T-helper 2 cell treated with Interferon-gamma antibody and Interleukin-4, amounts not matched to agents 5 μg/mL and 100 μg/mL, for 36 hours (primary cell): Measurements from ENCODE around the gene UBAP1.
"Not testable (repeated sequence)": the region's sequence is repeated elsewhere in the genome, so short reads cannot be mapped to it uniquely, and the experiment has no call there.

Source experiments
- DNase-seq: peaks from one replicate; pipeline ENCODE4 v3.0.0; 2021; ENCODE audit warnings: low spot score
- H3K27ac Mint-ChIP-seq: one replicate; pipeline ENCODE4 v1.8.0; 2021; ENCODE audit warnings: mild to moderate bottlenecking, mixed read lengths
- H3K27me3 Mint-ChIP-seq: one replicate; pipeline ENCODE4 v1.8.0; 2021; ENCODE audit warnings: low read depth, mixed read lengths
- H3K36me3 Mint-ChIP-seq: one replicate; pipeline ENCODE4 v1.8.0; 2021; ENCODE audit warnings: low read depth, mixed read lengths
- H3K4me1 Mint-ChIP-seq: one replicate; pipeline ENCODE4 v1.8.0; 2021; ENCODE audit warnings: low read depth, mixed read lengths
- H3K4me3 Mint-ChIP-seq: one replicate; pipeline ENCODE4 v1.8.0; 2022; ENCODE audit warnings: mild to moderate bottlenecking, moderate library complexity, mixed read lengths
- H3K9me3 Mint-ChIP-seq: one replicate; pipeline ENCODE4 v1.8.0; 2021; ENCODE audit warnings: mixed read lengths

Gene UBAP1

GRCh38 chr9:34178436-34179212 lies at the start of gene UBAP1:
UBAP1 (plus strand) TSS chr9:34179043; CDS start chr9:34220915, 41,872 bp downstream.
- H3K27ac Mint-ChIP-seq, result peak within 1 kb of the TSS; percentile 99
- H3K4me3 Mint-ChIP-seq, result peak within 1 kb of the TSS; percentile 99
- no peaks in the 10 kb centered on the region for H3K27me3 Mint-ChIP-seq
- DNase-seq, result peak; percentile 94
- H3K9me3 Mint-ChIP-seq, result no peaks in the 10 kb centered on the region
- H3K4me1 Mint-ChIP-seq, result peaks cover 9% of the 10 kb centered on the region
- H3K36me3 Mint-ChIP-seq, result peaks cover 11% of the 10 kb centered on the region

GRCh38 chr9:34131571-34131970 lies 47.3 kb upstream of the UBAP1 start:
- H3K36me3 Mint-ChIP-seq, result no peaks in the 10 kb centered on the region
- H3K27ac Mint-ChIP-seq, result no peak overlapping the region

GRCh38 chr9:34133436-34133949 lies 45.4 kb upstream of the UBAP1 start:
- no peak for DNase-seq
- Mint-ChIP-seq H3K27ac (no peak overlapping the region), H3K36me3 (no peaks in the 10 kb centered on the region), H3K9me3 (no peaks in the 10 kb centered on the region), H3K27me3 (no peaks in the 10 kb centered on the region), H3K4me1 (no peaks in the 10 kb centered on the region), H3K4me3 (no peak overlapping the region)

More at GRCh38 chr9:34131571-34131970, 47.3 kb upstream of the UBAP1 start:
- H3K9me3 Mint-ChIP-seq, result no peaks in the 10 kb centered on the region
- no peak overlapping the region for H3K4me3 Mint-ChIP-seq
- peaks cover 3% of the 10 kb centered on the region for H3K4me1 Mint-ChIP-seq
- DNase-seq, result no peak
- H3K27me3 Mint-ChIP-seq, result no peaks in the 10 kb centered on the region

- DNase-seq, result no peak
- Mint-ChIP-seq H3K36me3 (no peaks in the 10 kb centered on the region), H3K27ac (no peak overlapping the region), H3K9me3 (no peaks in the 10 kb centered on the region), H3K27me3 (no peaks in the 10 kb centered on the region), H3K4me3 (no peak overlapping the region), H3K4me1 (no peaks in the 10 kb centered on the region)
These were observed 44.3 kb upstream of the UBAP1 start for GRCh38 chr9:34134521-34134920.

- not testable (repeated sequence) for DNase-seq, H3K27ac Mint-ChIP-seq, H3K4me3 Mint-ChIP-seq, H3K4me1 Mint-ChIP-seq, H3K9me3 Mint-ChIP-seq, H3K36me3 Mint-ChIP-seq
- peaks cover 10% of the 10 kb centered on the region for H3K27me3 Mint-ChIP-seq
These were observed 40.2 kb upstream of the UBAP1 start for GRCh38 chr9:34138644-34139043.

- H3K4me3 Mint-ChIP-seq, result no peak overlapping the region
- DNase-seq, result no peak
- no peaks in the 10 kb centered on the region for H3K9me3 Mint-ChIP-seq
- no peak overlapping the region for H3K27ac Mint-ChIP-seq
- no peaks in the 10 kb centered on the region for H3K36me3 Mint-ChIP-seq
- no peaks in the 10 kb centered on the region for H3K4me1 Mint-ChIP-seq
- peaks cover 10% of the 10 kb centered on the region for H3K27me3 Mint-ChIP-seq
These were observed 39.2 kb upstream of the UBAP1 start for GRCh38 chr9:34139477-34140146.

- no peaks in the 10 kb centered on the region for H3K36me3 Mint-ChIP-seq
- peaks cover 10% of the 10 kb centered on the region for H3K27me3 Mint-ChIP-seq
- H3K27ac Mint-ChIP-seq, result no peak overlapping the region
- H3K4me3 Mint-ChIP-seq, result no peak overlapping the region
- H3K4me1 Mint-ChIP-seq, result no peaks in the 10 kb centered on the region
- H3K9me3 Mint-ChIP-seq, result no peaks in the 10 kb centered on the region
- no peak for DNase-seq
These were observed 38.0 kb upstream of the UBAP1 start for GRCh38 chr9:34140853-34141252.

GRCh38 chr9:34143116-34143515 lies 35.7 kb upstream of the UBAP1 start:
- H3K27me3 Mint-ChIP-seq, result peaks cover 10% of the 10 kb centered on the region

GRCh38 chr9:34145165-34145564 lies 33.7 kb upstream of the UBAP1 start:
- Mint-ChIP-seq H3K9me3 (no peaks in the 10 kb centered on the region), H3K27ac (no peak overlapping the region), H3K4me3 (no peak overlapping the region), H3K27me3 (peaks cover 12% of the 10 kb centered on the region), H3K4me1 (no peaks in the 10 kb centered on the region), H3K36me3 (no peaks in the 10 kb centered on the region)
- no peak for DNase-seq

More at GRCh38 chr9:34143116-34143515, 35.7 kb upstream of the UBAP1 start:
- Mint-ChIP-seq H3K36me3 (no peaks in the 10 kb centered on the region), H3K9me3 (no peaks in the 10 kb centered on the region), H3K4me1 (no peaks in the 10 kb centered on the region), H3K27ac (no peak overlapping the region), H3K4me3 (no peak overlapping the region)
- no peak for DNase-seq

- no peaks in the 10 kb centered on the region for H3K36me3 Mint-ChIP-seq
- H3K9me3 Mint-ChIP-seq, result no peaks in the 10 kb centered on the region
- H3K27me3 Mint-ChIP-seq, result peaks cover 14% of the 10 kb centered on the region
- no peaks in the 10 kb centered on the region for H3K4me1 Mint-ChIP-seq
- DNase-seq, result no peak
- H3K4me3 Mint-ChIP-seq, result no peak overlapping the region
- H3K27ac Mint-ChIP-seq, result no peak overlapping the region
These were observed 27.4 kb upstream of the UBAP1 start for GRCh38 chr9:34151398-34151797.

- Mint-ChIP-seq H3K27me3 (peaks cover 14% of the 10 kb centered on the region), H3K36me3 (no peaks in the 10 kb centered on the region), H3K27ac (no peak overlapping the region), H3K4me1 (no peaks in the 10 kb centered on the region), H3K4me3 (no peak overlapping the region), H3K9me3 (no peaks in the 10 kb centered on the region)
- DNase-seq, result no peak
These were observed 24.8 kb upstream of the UBAP1 start for GRCh38 chr9:34154057-34154456.

GRCh38 chr9:34157318-34157717 lies 21.5 kb upstream of the UBAP1 start:
- Mint-ChIP-seq H3K9me3 (no peaks in the 10 kb centered on the region), H3K27me3 (peaks cover 7% of the 10 kb centered on the region), H3K4me1 (no peaks in the 10 kb centered on the region), H3K36me3 (no peaks in the 10 kb centered on the region), H3K4me3 (no peak overlapping the region), H3K27ac (no peak overlapping the region)
- no peak for DNase-seq

GRCh38 chr9:34157898-34158297 lies 20.9 kb upstream of the UBAP1 start:
- H3K9me3 Mint-ChIP-seq, result no peaks in the 10 kb centered on the region
- H3K4me1 Mint-ChIP-seq, result no peaks in the 10 kb centered on the region
- H3K27ac Mint-ChIP-seq, result no peak overlapping the region
- DNase-seq, result no peak
- no peaks in the 10 kb centered on the region for H3K36me3 Mint-ChIP-seq
- peaks cover 7% of the 10 kb centered on the region for H3K27me3 Mint-ChIP-seq
- H3K4me3 Mint-ChIP-seq, result no peak overlapping the region

- Mint-ChIP-seq H3K9me3 (no peaks in the 10 kb centered on the region), H3K36me3 (no peaks in the 10 kb centered on the region), H3K4me3 (no peak overlapping the region), H3K27me3 (peaks cover 5% of the 10 kb centered on the region), H3K4me1 (no peaks in the 10 kb centered on the region), H3K27ac (no peak overlapping the region)
- no peak for DNase-seq
These were observed 20.4 kb upstream of the UBAP1 start for GRCh38 chr9:34158362-34158869.
